Measurements from ENCODE around the gene ARAP1. TPM values are rescaled to one million over a fixed set of nuclear protein-coding genes. Genes with fewer than 3 reads are reported as not detected.

ARAP1 gene
- total and polyA plus RNA-seq, 10 donors = 76.7 to 365 (median 270) TPM

DNA sequence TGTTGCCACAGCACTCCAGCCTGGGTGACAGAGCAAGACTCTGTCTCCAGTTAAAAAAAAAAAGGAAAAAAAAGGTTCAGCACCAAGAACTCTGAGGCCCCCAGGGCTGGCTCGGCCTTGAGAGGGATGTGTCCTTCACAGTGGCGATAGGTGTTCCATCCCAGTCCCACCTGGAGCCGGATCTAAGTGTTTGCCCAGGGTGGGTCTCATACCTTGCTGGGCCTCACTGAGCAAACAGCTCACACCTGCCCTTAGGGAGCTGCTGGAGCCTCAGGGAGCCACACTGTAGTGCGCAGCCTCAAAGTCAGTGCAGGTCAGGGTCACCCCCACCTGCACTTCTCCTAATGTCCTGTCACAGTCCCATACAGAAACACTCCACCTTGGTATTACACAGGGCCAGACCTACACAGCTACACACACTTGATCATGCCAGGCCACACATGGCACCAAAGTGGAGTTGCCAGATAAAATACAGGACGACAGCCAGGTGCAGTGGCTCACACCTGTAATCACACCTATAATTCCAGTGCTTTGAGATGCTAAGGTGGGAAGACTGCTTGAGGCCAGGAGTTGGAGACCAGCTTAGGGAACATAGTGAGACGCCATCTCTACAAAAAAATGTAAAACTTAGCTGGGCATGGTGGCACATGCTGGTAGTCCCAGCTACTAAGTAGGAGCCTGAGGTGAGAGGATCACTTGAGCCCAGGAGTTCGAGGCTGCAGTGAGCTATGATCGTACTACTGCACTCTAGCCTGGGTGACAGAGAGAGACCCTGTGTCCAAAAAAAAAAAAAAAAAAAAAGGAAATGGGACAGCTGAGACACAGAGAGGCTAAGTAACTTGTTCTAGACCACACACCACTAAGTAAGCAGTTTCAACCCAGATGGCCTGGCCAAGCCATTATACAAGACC is 34.4 kb upstream of the ARAP1 start:
- intact Hi-C loops (cut with DNase I; ENCODE audit: low total_unique reads) = no loop called here
- Histone ChIP-seq H3K4me3 (no peak overlapping the region), H3K36me3 (no peaks in the 10 kb centered on the region), H3K9me3 (no peaks in the 10 kb centered on the region), H3K4me1 (peaks cover 21 to 55% (median 29%) of the 10 kb centered on the region in 6 donors), H3K27me3 (replicated peaks in 1 of 7) (no peaks in the 10 kb centered on the region), H3K27ac (peak overlapping the region in 7 of 8 donors; percentile 69 to 85 (median 76))
- TF ChIP-seq POLR2A (IDR thresholded peaks at IDR 0.05) = no peak
- TF ChIP-seq, protein P1, sequence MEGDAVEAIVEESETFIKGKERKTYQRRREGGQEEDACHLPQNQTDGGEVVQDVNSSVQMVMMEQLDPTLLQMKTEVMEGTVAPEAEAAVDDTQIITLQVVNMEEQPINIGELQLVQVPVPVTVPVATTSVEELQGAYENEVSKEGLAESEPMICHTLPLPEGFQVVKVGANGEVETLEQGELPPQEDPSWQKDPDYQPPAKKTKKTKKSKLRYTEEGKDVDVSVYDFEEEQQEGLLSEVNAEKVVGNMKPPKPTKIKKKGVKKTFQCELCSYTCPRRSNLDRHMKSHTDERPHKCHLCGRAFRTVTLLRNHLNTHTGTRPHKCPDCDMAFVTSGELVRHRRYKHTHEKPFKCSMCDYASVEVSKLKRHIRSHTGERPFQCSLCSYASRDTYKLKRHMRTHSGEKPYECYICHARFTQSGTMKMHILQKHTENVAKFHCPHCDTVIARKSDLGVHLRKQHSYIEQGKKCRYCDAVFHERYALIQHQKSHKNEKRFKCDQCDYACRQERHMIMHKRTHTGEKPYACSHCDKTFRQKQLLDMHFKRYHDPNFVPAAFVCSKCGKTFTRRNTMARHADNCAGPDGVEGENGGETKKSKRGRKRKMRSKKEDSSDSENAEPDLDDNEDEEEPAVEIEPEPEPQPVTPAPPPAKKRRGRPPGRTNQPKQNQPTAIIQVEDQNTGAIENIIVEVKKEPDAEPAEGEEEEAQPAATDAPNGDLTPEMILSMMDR (IDR thresholded peaks at IDR 0.05 in 8 of 11, conservative IDR thresholded peaks at IDR 0.05 in 3 of 11) = no peak
- no peak for TF ChIP-seq POLR2AphosphoS5 (IDR thresholded peaks at IDR 0.05)
- 83 to 92% (median 86%) methylated on average over 7 to 8 of the region's 8 CpGs for WGBS, 5 donors
- no peak for DNase-seq

DNA sequence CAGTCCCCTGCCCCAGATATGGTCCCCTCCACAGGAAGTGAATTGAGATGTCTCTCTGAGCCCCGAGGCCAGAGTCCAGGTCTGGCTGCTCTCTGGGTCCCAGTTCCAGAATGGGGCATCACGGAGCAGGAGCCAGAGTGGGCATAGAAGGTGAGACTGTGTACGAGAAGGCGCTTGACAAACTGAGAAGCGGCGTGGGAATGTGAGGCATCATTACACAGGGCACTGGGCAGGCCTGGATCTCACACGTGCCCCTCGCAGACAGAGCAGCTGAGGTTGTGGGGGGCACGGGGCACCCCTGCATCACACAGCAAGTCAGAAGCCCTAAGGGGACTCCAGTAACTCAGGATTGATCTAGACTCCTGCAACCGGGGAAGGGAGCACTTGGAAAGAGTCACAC is 32.5 kb upstream of the ARAP1 start:
- no peak overlapping the region for H3K27ac ChIP-seq
- no peaks in the 10 kb centered on the region for H3K9me3 ChIP-seq
- intact Hi-C loops (cut with DNase I; ENCODE audit: low total_unique reads) = no loop called here
- peaks cover 30 to 64% (median 45%) of the 10 kb centered on the region in 6 donors for H3K4me1 ChIP-seq
- H3K27me3 ChIP-seq (replicated peaks in 1 of 7) = peaks cover 0 to 10% (median 0%) of the 10 kb centered on the region in 7 donors
- H3K4me3 ChIP-seq = no peak overlapping the region
- 89 to 95% (median 93%) methylated on average over 10 of the region's 10 CpGs for WGBS, 5 donors
- no peak for DNase-seq
- TF ChIP-seq POLR2A (IDR thresholded peaks at IDR 0.05) (no peak), POLR2AphosphoS5 (IDR thresholded peaks at IDR 0.05) (no peak)
- TF ChIP-seq, protein P1 (IDR thresholded peaks at IDR 0.05 in 8 of 11, conservative IDR thresholded peaks at IDR 0.05 in 3 of 11) = no peak
- no peaks in the 10 kb centered on the region for H3K36me3 ChIP-seq

GRCh38 chr11:72783144-72783905 is 31.1 kb upstream of the ARAP1 start:
- peaks cover 30 to 67% (median 45%) of the 10 kb centered on the region in 6 donors for H3K4me1 ChIP-seq
- intact Hi-C loops (cut with DNase I; ENCODE audit: low total_unique reads) = no loop called here
- no peak for DNase-seq

More at GRCh38 chr11:72783144-72783905, 31.1 kb upstream of the ARAP1 start:
- peaks cover 0 to 10% (median 0%) of the 10 kb centered on the region in 7 donors for H3K27me3 ChIP-seq (replicated peaks in 1 of 7)
- WGBS, 5 donors = 91 to 95% (median 95%) methylated on average over 2 of the region's 2 CpGs
- no peak overlapping the region for H3K4me3 ChIP-seq
- H3K36me3 ChIP-seq = no peaks in the 10 kb centered on the region
- no peak overlapping the region for H3K27ac ChIP-seq
- no peak for TF ChIP-seq POLR2A (IDR thresholded peaks at IDR 0.05)
- no peak for TF ChIP-seq POLR2AphosphoS5 (IDR thresholded peaks at IDR 0.05)
- TF ChIP-seq, protein P1 (IDR thresholded peaks at IDR 0.05 in 8 of 11, conservative IDR thresholded peaks at IDR 0.05 in 3 of 11) = no peak
- no peaks in the 10 kb centered on the region for H3K9me3 ChIP-seq

Data from spleen (tissue), 11 donors.